HepG2 (cell line): ENCODE measurements around the gene NABP2. TPM values are rescaled to one million over a fixed set of nuclear protein-coding genes. Genes with fewer than 3 reads are reported as not detected.

Experiments
- ATAC-seq: fragments of 200-7000 bp; cut with Tn5 transposase; 3 replicates; pipeline ENCODE4 v1.9.1; 2020; ENCODE audit warnings: mild to moderate bottlenecking, moderate library complexity
- BruUV-seq: library from RNA; stranded (reverse); fragments of 400-500 nt; replicated peaks from 2 replicates; lab custom pipeline; 2021; lab: Mats Ljungman, UMichigan
- CTCF ChIA-PET: fragments of 300-600 bp; formaldehyde crosslinking; extraction: SDS; loops from one replicate; lab custom pipeline; 2021; ENCODE audit warnings: low total read pairs, inconsistent platforms, low intra/inter-chr PET ratio; lab: Yijun Ruan, JAX
- POLR2A ChIA-PET: fragments of 350-600 bp; sonication (Branson Sonifier 250); formaldehyde crosslinking; loops from one replicate; lab custom pipeline; 2020; ENCODE audit warnings: antibody characterized with exemption, inconsistent platforms; lab: Yijun Ruan, JAX
- DNase-seq: peaks from one replicate; pipeline ENCODE4 v3.0.0-alpha.2; 2015; ENCODE audit warnings: low spot score
- FAIRE-seq: peaks from 3 replicates; lab custom pipeline; 2011; peaks lifted over from hg19 to GRCh38; lab: Jason Lieb, UNC
- H2AFZ ChIP-seq: one replicate; pipeline ENCODE4 v1.6.1; 2011; ENCODE audit warnings: low read length, inconsistent platforms
- H3K27ac ChIP-seq: fragments of 300-600 bp; 3 replicates; pipeline ENCODE4 v1.8.0; 2011; ENCODE audit warnings: mixed run types, mild to moderate bottlenecking, mixed read lengths, low read length, inconsistent platforms; ENCODE audit not compliant: insufficient read depth; ENCODE audit errors: extremely low read length
- H3K27me3 ChIP-seq, 2 experiments: fragments of 200-600 bp in 1 of 2; 2 replicates in 1 of 2; 3 replicates in 1 of 2; pipeline versions ENCODE4 v1.6.0 to v1.8.0; 2011; ENCODE audit warnings: low read length in 2 of 2, mild to moderate bottlenecking in 2 of 2, moderate library complexity in 2 of 2, inconsistent platforms in 1 of 2; ENCODE audit not compliant: insufficient read depth in 2 of 2, control insufficient read depth in 1 of 2
- H3K36me3 ChIP-seq, 2 experiments: fragments of 200-600 bp in 1 of 2; replicated peaks in 1 of 2; 2 replicates in 1 of 2; 3 replicates in 1 of 2; pipeline versions ENCODE4 v1.5.1 to v1.8.0; 2011; ENCODE audit warnings: low read length in 2 of 2, inconsistent platforms in 1 of 2; ENCODE audit not compliant: insufficient read depth in 2 of 2, control insufficient read depth in 1 of 2
- H3K4me1 ChIP-seq: 2 replicates; pipeline ENCODE4 v1.5.1; 2012; ENCODE audit warnings: low read length, inconsistent platforms; ENCODE audit not compliant: insufficient read depth
- H3K4me2 ChIP-seq: 2 replicates; pipeline ENCODE4 v1.6.0; 2011; ENCODE audit warnings: low read depth, low read length, inconsistent platforms
- H3K4me3 ChIP-seq, 3 experiments: fragments of 200-600 bp in 1 of 3; sonication (generic), shearing (Covaris generic) in 1 of 3; replicated peaks in 1 of 3; 2 replicates each; pipeline ENCODE4 v1.5.1; 2011 to 2016; ENCODE audit warnings: low read length in 3 of 3, inconsistent platforms in 2 of 3, low read depth in 2 of 3, mild to moderate bottlenecking in 2 of 3, control low read depth in 1 of 3, mixed read lengths in 1 of 3; ENCODE audit not compliant: insufficient read depth in 1 of 3
- H3K79me2 ChIP-seq: one replicate; pipeline ENCODE4 v1.6.1; 2011; ENCODE audit warnings: low read length, inconsistent platforms; ENCODE audit not compliant: insufficient read depth
- H3K9ac ChIP-seq: 2 replicates; pipeline ENCODE4 v1.6.0; 2011; ENCODE audit warnings: mild to moderate bottlenecking, low read depth, low read length, inconsistent platforms; ENCODE audit not compliant: insufficient read depth
- H3K9me3 ChIP-seq: 2 replicates; pipeline ENCODE4 v1.5.1; 2012; ENCODE audit warnings: mild to moderate bottlenecking, low read length
- H4K20me1 ChIP-seq: 2 replicates; pipeline ENCODE4 v1.6.0; 2011; ENCODE audit warnings: inconsistent platforms, mild to moderate bottlenecking, low read length, moderate library complexity; ENCODE audit not compliant: insufficient read depth
- CC2D1A ChIP-seq: sonication (generic); formaldehyde crosslinking; IDR thresholded peaks from 2 replicates; pipeline ENCODE4 v1.8.1; 2023; ENCODE audit warnings: mild to moderate bottlenecking, missing genetic modification reagents
- CEBPB ChIP-seq: IDR thresholded peaks from 2 replicates; pipeline ENCODE4 v1.6.1; 2011; ENCODE audit warnings: low read depth, low read length, improper control_type of control experiment, borderline replicate concordance
- ETV6 ChIP-seq: sonication (generic); formaldehyde crosslinking; conservative IDR thresholded peaks from 2 replicates; pipeline ENCODE4 v1.4.0; 2020; ENCODE audit warnings: missing genetic modification reagents
- GABPA ChIP-seq, 2 experiments: IDR thresholded peaks; 2 replicates each; pipeline ENCODE4 v1.6.1; 2011 to 2016; ENCODE audit warnings: low read depth in 2 of 2, low read length in 1 of 2, missing biosample characterization in 1 of 2, missing genetic modification characterization in 1 of 2
- GATAD2A ChIP-seq: IDR thresholded peaks from 2 replicates; pipeline ENCODE4 v1.6.1; 2016
- HDAC6 ChIP-seq: fragments of 200-600 bp; sonication (generic); IDR thresholded peaks from 2 replicates; pipeline ENCODE4 v1.7.0; 2017; ENCODE audit warnings: mild to moderate bottlenecking, antibody characterized with exemption, low read length, low read depth
- HNRNPL ChIP-seq: fragments of 200-400 bp; formaldehyde crosslinking; IDR thresholded peaks from 2 replicates; pipeline ENCODE4 v1.6.1; 2017; ENCODE audit warnings: mild to moderate bottlenecking, low read depth, low read length
- KDM5A ChIP-seq: fragments of 200-600 bp; sonication (generic); IDR thresholded peaks from 2 replicates; pipeline ENCODE4 v1.7.0; 2018; ENCODE audit warnings: antibody characterized with exemption, mild to moderate bottlenecking, low read length, borderline replicate concordance
- NCOA2 ChIP-seq: sonication (generic); formaldehyde crosslinking; IDR thresholded peaks from 2 replicates; pipeline ENCODE4 v1.8.0; 2022; ENCODE audit warnings: inconsistent platforms
- NONO ChIP-seq, 2 experiments: fragments of 450-650 bp in 1 of 2; sonication (generic) in 1 of 2; formaldehyde crosslinking in 1 of 2; IDR thresholded peaks in 1 of 2; conservative IDR thresholded peaks in 1 of 2; 2 replicates each; pipeline versions ENCODE4 v1.6.1 to v1.8.0; 2017 to 2022; ENCODE audit warnings: mild to moderate bottlenecking in 1 of 2, missing genetic modification reagents in 1 of 2, moderate library complexity in 1 of 2
- NR2F1 ChIP-seq, 2 experiments: fragments of 450-650 bp in 1 of 2; formaldehyde crosslinking in 1 of 2; IDR thresholded peaks; 2 replicates each; pipeline versions ENCODE4 v1.5.0 to v1.6.1; 2016 to 2020; ENCODE audit warnings: mild to moderate bottlenecking in 1 of 2, missing compliant biosample characterization in 1 of 2, missing genetic modification reagents in 1 of 2, moderate library complexity in 1 of 2
- STAG1 ChIP-seq: sonication (generic); formaldehyde crosslinking; IDR thresholded peaks from 2 replicates; pipeline ENCODE4 v1.4.0; 2020; ENCODE audit warnings: missing genetic modification reagents
- ZFP62 ChIP-seq: sonication (generic); formaldehyde crosslinking; IDR thresholded peaks from 2 replicates; pipeline ENCODE4 v1.4.0; 2020; ENCODE audit warnings: missing genetic modification reagents
- ZNF30 ChIP-seq: sonication (generic); formaldehyde crosslinking; IDR thresholded peaks from 2 replicates; pipeline ENCODE4 v1.5.0; 2020; ENCODE audit warnings: mild to moderate bottlenecking, missing genetic modification reagents
- ZNF326 ChIP-seq: sonication (generic); formaldehyde crosslinking; IDR thresholded peaks from 2 replicates; pipeline ENCODE4 v1.4.0; 2020; ENCODE audit warnings: missing genetic modification reagents, borderline replicate concordance
- ZNF331 ChIP-seq: sonication (generic); formaldehyde crosslinking; IDR thresholded peaks from 2 replicates; pipeline ENCODE4 v1.4.0; 2020; ENCODE audit warnings: missing genetic modification reagents
- ZNF761 ChIP-seq: sonication (generic); formaldehyde crosslinking; conservative IDR thresholded peaks from 2 replicates; pipeline ENCODE4 v1.4.0; 2020; ENCODE audit warnings: mild to moderate bottlenecking, missing genetic modification reagents
- WGBS: methylation state at CpG from one replicate; pipeline ENCODE4 v1.1.6; 2017; ENCODE audit warnings: low lambda C conversion rate; 5-methylcytosine and 5-hydroxymethylcytosine counted together
- in situ Hi-C: cut with HindIII; loops from 2 replicates; pipeline ENCODE4 v1.10.0; 2017; ENCODE audit warnings: low pct_unique_long_range_greater_than_20kb; ENCODE audit not compliant: extremely low pct_ligation_motif_present
- intact Hi-C: fragments of 100-400 bp; cut with micrococcal nuclease; formaldehyde crosslinking; loops from one replicate; pipeline ENCODE4 v1.10.0; 2022; ENCODE audit not compliant: unreplicated experiment
- polyA plus RNA-seq, 8 experiments: library from polyadenylated mRNA; depleted of rRNA in 3 of 8; stranded (reverse) in 7 of 8; unstranded in 1 of 8; fragments of >200 nt; fragmentation: Illumina TruSeq in 4 of 8; extraction: Trizol in 4 of 8; gene quantifications; 2 replicates each; pipeline versions ENCODE4 v1.2.1 to v1.2.3, GENCODE V29; 2011 to 2016; ENCODE audit warnings: low read depth in 4 of 8, missing spikeins in 1 of 8, mixed read lengths in 1 of 8; ENCODE audit not compliant: insufficient read depth in 1 of 8
- total RNA-seq, 5 experiments: library from RNA; depleted of rRNA; stranded (reverse); fragments of >200 nt; fragmentation: Illumina TruSeq; extraction: Trizol; gene quantifications; 2 replicates each; pipeline ENCODE4 v1.2.3, GENCODE V29; 2016; ENCODE audit warnings: low read depth in 1 of 5
- TF ChIP-seq, protein P1 (sequence below): sonication (generic); formaldehyde crosslinking; IDR thresholded peaks from 2 replicates; pipeline ENCODE4 v1.4.0; 2020; ENCODE audit warnings: missing genetic modification reagents, borderline replicate concordance
- TF ChIP-seq, protein P2 (sequence below): sonication (generic); formaldehyde crosslinking; IDR thresholded peaks from 2 replicates; pipeline ENCODE4 v1.4.0; 2020; ENCODE audit warnings: missing genetic modification reagents

The NABP2 gene
- total and polyA plus RNA-seq, 2 of the 13 experiments (the other 11 are each of a cell fraction or from before 2014, with no cell fraction given) = 33.2 to 35.5 TPM

DNA sequence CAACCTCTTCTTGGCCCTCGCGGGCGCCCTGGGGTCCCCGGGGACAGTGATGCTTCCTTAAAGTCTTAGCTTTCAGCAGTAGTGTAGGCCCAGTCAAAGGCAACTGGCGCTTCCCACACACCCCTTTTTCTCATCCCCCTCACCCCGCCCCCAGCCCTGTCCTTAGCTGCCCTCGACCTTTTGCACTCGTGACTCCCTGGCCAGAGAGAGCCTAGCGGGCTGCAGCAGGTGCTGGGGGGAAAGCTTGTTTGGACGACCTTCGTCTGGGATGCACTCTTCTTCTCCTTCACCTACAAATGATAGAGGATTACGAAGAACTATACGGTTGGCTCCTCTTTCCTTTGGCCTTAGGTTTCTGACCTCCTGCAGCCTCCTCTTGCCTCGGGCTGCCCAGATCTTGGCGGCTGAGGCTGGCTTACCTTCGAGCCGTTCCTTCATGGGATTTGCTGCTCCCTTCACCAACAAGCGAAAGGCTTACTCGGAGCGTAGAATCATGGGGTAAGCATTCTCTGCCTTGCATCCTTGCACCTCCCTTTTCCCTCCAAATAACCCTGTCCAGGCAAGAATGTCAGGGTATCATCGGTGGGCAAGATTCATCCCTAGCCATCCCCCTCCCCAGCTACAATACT is 43.4 kb downstream of the NABP2 start (continued):
- TF ChIP-seq, protein P1, sequence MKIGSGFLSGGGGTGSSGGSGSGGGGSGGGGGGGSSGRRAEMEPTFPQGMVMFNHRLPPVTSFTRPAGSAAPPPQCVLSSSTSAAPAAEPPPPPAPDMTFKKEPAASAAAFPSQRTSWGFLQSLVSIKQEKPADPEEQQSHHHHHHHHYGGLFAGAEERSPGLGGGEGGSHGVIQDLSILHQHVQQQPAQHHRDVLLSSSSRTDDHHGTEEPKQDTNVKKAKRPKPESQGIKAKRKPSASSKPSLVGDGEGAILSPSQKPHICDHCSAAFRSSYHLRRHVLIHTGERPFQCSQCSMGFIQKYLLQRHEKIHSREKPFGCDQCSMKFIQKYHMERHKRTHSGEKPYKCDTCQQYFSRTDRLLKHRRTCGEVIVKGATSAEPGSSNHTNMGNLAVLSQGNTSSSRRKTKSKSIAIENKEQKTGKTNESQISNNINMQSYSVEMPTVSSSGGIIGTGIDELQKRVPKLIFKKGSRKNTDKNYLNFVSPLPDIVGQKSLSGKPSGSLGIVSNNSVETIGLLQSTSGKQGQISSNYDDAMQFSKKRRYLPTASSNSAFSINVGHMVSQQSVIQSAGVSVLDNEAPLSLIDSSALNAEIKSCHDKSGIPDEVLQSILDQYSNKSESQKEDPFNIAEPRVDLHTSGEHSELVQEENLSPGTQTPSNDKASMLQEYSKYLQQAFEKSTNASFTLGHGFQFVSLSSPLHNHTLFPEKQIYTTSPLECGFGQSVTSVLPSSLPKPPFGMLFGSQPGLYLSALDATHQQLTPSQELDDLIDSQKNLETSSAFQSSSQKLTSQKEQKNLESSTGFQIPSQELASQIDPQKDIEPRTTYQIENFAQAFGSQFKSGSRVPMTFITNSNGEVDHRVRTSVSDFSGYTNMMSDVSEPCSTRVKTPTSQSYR (CRISPR knock-in tag) = peak; percentile 73; the same call in 1 of the 2 replicates
- TF ChIP-seq NR2F1 (CRISPR knock-in tag; IDR thresholded peaks at IDR 0.05) = peak; percentile 69 to 87; a peak in 2 of 4 replicates
- peak; percentile 51; the same call in 1 of the 2 replicates for TF ChIP-seq NCOA2 (CRISPR knock-in tag)
- 0 out of 2 replicates have a peak, but pooled peaks have one; percentile 12 for TF ChIP-seq KDM5A
- TF ChIP-seq ZFP62 (CRISPR knock-in tag) = no peak
- 0 out of 2 replicates have a peak, but pooled peaks have one; percentile 19 for TF ChIP-seq GATAD2A (CRISPR knock-in tag)

DNA sequence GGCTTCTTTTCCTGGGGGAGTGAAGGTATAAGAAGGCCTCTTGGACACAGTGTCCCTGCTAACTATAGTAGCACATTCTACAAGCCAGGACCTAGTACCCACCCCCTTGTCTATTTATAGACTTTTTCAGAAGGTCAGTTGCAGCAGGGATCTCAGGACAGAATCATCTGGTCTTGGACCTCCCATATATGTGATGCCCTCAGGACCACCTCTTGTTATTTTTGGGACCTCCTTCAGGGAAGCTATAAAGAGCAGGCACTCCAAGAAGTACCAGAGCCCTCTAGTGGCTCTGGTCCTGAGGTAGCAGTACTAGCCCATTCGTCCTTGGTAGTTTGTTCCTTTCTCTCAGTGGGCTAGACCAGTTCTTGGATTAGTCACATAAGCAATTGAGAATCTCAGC is 46.9 kb downstream of the NABP2 start:
- Histone ChIP-seq H2AFZ (no peak overlapping the region), H3K27ac (no peak overlapping the region), H3K4me3 (no peak overlapping the region), H3K36me3 (peaks cover 26 to 41% of the 10 kb centered on the region in 2 experiments; a peak in 4 of 5 replicates), H3K9ac (no peak overlapping the region), H3K4me2 (no peak overlapping the region), H3K79me2 (no peaks in the 10 kb centered on the region), H3K4me1 (peaks cover 9% of the 10 kb centered on the region), H3K9me3 (no peaks in the 10 kb centered on the region), H3K27me3 (no peaks in the 10 kb centered on the region; a peak in 1 of 5 replicates), H4K20me1 (no peaks in the 10 kb centered on the region)
- 89% methylated on average over 1 of the region's 1 CpG for WGBS
- intact Hi-C loops = no loop called here
- peak; percentile 64 for FAIRE-seq
- ATAC-seq = peak; percentile 19
- BruUV-seq = no TSS peak
- in situ Hi-C loops = no loop called here
- POLR2A ChIA-PET = interaction anchor here (1.1 to 3.7 kb wide), 3 partner anchors 28 to 65 kb away, joined by 3 to 9 read pairs (median 4); partner anchors contain the start of gene CNPY2
- CTCF ChIA-PET = no interaction called here
- no peak for DNase-seq
- TF ChIP-seq ZNF761 (CRISPR knock-in tag) = no peak
- TF ChIP-seq CEBPB = no peak
- no peak for TF ChIP-seq ZNF30 (CRISPR knock-in tag)
- TF ChIP-seq HDAC6 = no peak
- no peak for TF ChIP-seq ZNF326
- no peak for TF ChIP-seq GABPA (IDR thresholded peaks at IDR 0.05; ENCODE audit: low read depth, low read length)
- no peak for TF ChIP-seq GABPA (CRISPR knock-in tag; IDR thresholded peaks at IDR 0.05; ENCODE audit: low read depth)
- TF ChIP-seq, protein P2, sequence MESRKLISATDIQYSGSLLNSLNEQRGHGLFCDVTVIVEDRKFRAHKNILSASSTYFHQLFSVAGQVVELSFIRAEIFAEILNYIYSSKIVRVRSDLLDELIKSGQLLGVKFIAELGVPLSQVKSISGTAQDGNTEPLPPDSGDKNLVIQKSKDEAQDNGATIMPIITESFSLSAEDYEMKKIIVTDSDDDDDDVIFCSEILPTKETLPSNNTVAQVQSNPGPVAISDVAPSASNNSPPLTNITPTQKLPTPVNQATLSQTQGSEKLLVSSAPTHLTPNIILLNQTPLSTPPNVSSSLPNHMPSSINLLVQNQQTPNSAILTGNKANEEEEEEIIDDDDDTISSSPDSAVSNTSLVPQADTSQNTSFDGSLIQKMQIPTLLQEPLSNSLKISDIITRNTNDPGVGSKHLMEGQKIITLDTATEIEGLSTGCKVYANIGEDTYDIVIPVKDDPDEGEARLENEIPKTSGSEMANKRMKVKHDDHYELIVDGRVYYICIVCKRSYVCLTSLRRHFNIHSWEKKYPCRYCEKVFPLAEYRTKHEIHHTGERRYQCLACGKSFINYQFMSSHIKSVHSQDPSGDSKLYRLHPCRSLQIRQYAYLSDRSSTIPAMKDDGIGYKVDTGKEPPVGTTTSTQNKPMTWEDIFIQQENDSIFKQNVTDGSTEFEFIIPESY = no peak
- no peak for TF ChIP-seq CC2D1A (CRISPR knock-in tag)
- TF ChIP-seq HNRNPL = no peak
- 0 out of 2 replicates have a peak, but pooled peaks have one; percentile 9 for TF ChIP-seq ZNF331
- TF ChIP-seq ETV6 = no peak
- TF ChIP-seq NONO (IDR thresholded peaks at IDR 0.05) = no peak
- TF ChIP-seq NONO (CRISPR knock-in tag; conservative IDR thresholded peaks at IDR 0.05) = no peak
- TF ChIP-seq STAG1 (CRISPR knock-in tag) = peak; percentile 33
